A172 (cell line): Measurements from ENCODE around the gene AVL9. TPM values are rescaled to one million over a fixed set of nuclear protein-coding genes. Genes with fewer than 3 reads are reported as not detected.
"Not testable (repeated sequence)": the region's sequence is repeated elsewhere in the genome, so short reads cannot be mapped to it uniquely, and the experiment has no call there.

Source experiments
- DNase-seq: peaks from one replicate; pipeline ENCODE4 v3.0.0-alpha.2; 2015; ENCODE audit warnings: low spot score
- total RNA-seq: library from RNA; depleted of rRNA; stranded (reverse); fragments of >200 nt; shearing (Covaris generic); gene quantifications from 2 replicates; pipeline ENCODE4 v1.2.3, GENCODE V29; 2014; rRNA removed

Gene AVL9
- total RNA-seq, 1 experiment from 2014 or later: 52.4 TPM

GRCh38 chr7:32637611-32638010, 142.3 kb downstream of the AVL9 start:
- not testable (repeated sequence) for DNase-seq

Other genes starting within 250 kb of the AVL9 start
- gene LSM5, start 5.1 kb upstream of the AVL9 start, total RNA-seq: 181 and 372 TPM in 2 replicates